ENCODE measurements around the gene PTGER4.

PTGER4 gene

DNA sequence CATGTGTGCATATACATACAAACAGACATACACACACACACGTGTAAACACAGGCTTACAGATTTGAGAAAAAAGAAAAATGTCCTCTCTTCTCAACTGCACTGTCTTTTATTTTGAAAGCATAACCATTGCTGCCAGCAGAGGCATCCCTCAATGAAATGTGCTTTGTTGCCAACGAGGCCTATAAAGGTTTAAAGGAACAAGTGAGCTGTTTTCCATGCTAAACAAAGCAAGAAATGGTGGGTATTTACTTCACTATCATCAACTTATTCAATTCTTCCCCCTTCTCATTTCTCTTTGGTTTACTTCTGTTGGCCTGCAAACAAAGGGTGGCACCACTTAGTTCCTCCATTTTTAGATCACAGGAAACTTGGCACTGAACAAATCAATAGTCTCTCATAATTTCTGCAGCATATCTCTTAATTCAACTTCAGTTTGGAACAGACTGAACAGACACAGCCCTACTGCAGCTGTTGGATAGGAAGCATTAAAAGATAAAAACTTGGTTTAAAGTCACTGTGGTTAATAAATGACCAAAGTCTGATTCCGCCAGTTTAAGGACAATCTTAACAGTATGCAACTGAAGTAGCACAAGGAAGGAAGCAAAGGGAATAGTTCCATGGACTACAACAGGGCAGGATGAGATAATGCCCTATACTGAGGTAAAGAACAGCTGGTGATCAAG lies 54.3 kb downstream of the PTGER4 start:
- DNase-seq (ENCODE audit: low spot score), result no peak
- H3K27ac ChIP-seq, result no peak overlapping the region
- POLR2A ChIA-PET (ENCODE audit: low non-redundant PET), result no interaction called here
- TF ChIP-seq, protein P1, sequence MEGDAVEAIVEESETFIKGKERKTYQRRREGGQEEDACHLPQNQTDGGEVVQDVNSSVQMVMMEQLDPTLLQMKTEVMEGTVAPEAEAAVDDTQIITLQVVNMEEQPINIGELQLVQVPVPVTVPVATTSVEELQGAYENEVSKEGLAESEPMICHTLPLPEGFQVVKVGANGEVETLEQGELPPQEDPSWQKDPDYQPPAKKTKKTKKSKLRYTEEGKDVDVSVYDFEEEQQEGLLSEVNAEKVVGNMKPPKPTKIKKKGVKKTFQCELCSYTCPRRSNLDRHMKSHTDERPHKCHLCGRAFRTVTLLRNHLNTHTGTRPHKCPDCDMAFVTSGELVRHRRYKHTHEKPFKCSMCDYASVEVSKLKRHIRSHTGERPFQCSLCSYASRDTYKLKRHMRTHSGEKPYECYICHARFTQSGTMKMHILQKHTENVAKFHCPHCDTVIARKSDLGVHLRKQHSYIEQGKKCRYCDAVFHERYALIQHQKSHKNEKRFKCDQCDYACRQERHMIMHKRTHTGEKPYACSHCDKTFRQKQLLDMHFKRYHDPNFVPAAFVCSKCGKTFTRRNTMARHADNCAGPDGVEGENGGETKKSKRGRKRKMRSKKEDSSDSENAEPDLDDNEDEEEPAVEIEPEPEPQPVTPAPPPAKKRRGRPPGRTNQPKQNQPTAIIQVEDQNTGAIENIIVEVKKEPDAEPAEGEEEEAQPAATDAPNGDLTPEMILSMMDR (conservative IDR thresholded peaks at IDR 0.05; ENCODE audit: low read depth), result no peak
- CTCF ChIA-PET, result interaction anchor here (0.6 kb wide), 2 partner anchors 62 to 247 kb away, joined by 3 to 4 read pairs; no protein-coding TSS in a partner anchor

GRCh38 chr5:40734986-40735385 lies 55.3 kb downstream of the PTGER4 start:
- ChIA-PET CTCF (interaction anchor here (0.6 kb wide), 1 partner anchor 53 kb away, joined by 3 read pairs; no protein-coding TSS in a partner anchor), POLR2A (ENCODE audit: low non-redundant PET) (no interaction called here)
- H3K27ac ChIP-seq, result no peak overlapping the region
- TF ChIP-seq, protein P1 (conservative IDR thresholded peaks at IDR 0.05; ENCODE audit: low read depth), result no peak
- no peak for DNase-seq (ENCODE audit: low spot score)

DNA sequence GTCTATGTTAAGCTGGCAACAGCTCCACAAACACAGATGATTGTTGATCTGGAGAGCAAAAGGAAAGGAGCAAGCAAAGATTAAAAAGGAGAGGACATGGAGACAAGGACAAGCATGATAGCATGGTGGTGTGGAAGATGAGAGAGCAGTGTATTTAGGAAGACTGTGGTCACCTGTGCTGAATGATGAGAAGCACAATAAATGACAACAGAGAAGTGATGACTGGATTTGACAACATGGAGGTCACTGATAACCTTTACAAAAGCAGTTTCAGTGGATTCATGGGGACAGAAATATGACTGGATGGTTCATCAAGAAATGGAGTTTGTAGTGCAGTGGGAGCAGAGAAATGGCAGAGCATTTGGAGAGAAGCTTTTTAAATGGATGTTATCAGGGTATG lies 55.9 kb downstream of the PTGER4 start:
- TF ChIP-seq, protein P1 (conservative IDR thresholded peaks at IDR 0.05; ENCODE audit: low read depth), result no peak
- no peak for DNase-seq (ENCODE audit: low spot score)
- H3K27ac ChIP-seq, result no peak overlapping the region
- ChIA-PET CTCF (interaction anchor here (0.6 to 1.0 kb wide), 4 partner anchors 106 to 1030 kb away, joined by 3 to 4 read pairs (median 3); no protein-coding TSS in a partner anchor), POLR2A (ENCODE audit: low non-redundant PET) (no interaction called here)

- TF ChIP-seq, protein P1 (conservative IDR thresholded peaks at IDR 0.05; ENCODE audit: low read depth), result peak; percentile 87
- POLR2A ChIA-PET (ENCODE audit: low non-redundant PET), result no interaction called here
- H3K27ac ChIP-seq, result no peak overlapping the region
- peak; percentile 56 for DNase-seq (ENCODE audit: low spot score)
- CTCF ChIA-PET, result interaction anchor here (0.6 to 1.0 kb wide), 4 partner anchors 106 to 1030 kb away, joined by 3 to 4 read pairs (median 3); no protein-coding TSS in a partner anchor
Measured at GRCh38 chr5:40736103-40736875, 56.6 kb downstream of the PTGER4 start.

DNA sequence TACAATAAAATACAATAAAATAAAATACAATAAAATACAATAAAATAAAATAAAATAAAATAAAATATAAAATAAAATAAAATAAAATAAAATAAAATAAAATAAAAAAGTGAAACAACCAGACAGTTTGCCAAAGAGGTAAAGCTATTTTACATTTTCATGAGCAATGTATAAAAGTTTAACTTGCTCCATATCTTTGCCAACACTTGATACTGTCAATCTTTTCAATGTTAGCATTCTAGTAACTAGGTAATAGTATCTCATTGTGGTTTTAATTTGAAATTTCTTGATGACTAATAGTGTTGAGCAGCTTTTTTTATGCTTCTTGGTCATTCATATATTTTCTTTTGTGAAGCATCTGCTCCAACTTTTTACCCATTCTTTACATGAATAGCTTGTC lies 58.8 kb downstream of the PTGER4 start:
- DNase-seq (ENCODE audit: low spot score), result no peak
- TF ChIP-seq, protein P1 (conservative IDR thresholded peaks at IDR 0.05; ENCODE audit: low read depth), result no peak
- POLR2A ChIA-PET (ENCODE audit: low non-redundant PET), result no interaction called here
- CTCF ChIA-PET, result no interaction called here
- no peak overlapping the region for H3K27ac ChIP-seq
